HUES48 (cell line): Measurements from ENCODE around the gene GLTPD2.
"Not testable (repeated sequence)": the region's sequence is repeated elsewhere in the genome, so short reads cannot be mapped to it uniquely, and the experiment has no call there.

ENCODE experiments used
- H3K27ac ChIP-seq: one replicate; pipeline ENCODE4 v1.7.0; 2013; ENCODE audit warnings: low read depth, low read length, inconsistent platforms
- H3K27me3 ChIP-seq: 2 replicates; pipeline ENCODE4 v1.6.1; 2013; ENCODE audit warnings: mild to moderate bottlenecking, low read length; ENCODE audit not compliant: control insufficient read depth, insufficient read depth
- H3K36me3 ChIP-seq: 2 replicates; pipeline ENCODE4 v1.6.1; 2013; ENCODE audit warnings: low read length; ENCODE audit not compliant: control insufficient read depth, insufficient read depth
- H3K4me1 ChIP-seq: 2 replicates; pipeline ENCODE4 v1.6.1; 2013; ENCODE audit warnings: mild to moderate bottlenecking, low read length; ENCODE audit not compliant: control insufficient read depth, insufficient read depth
- H3K4me3 ChIP-seq: 2 replicates; pipeline ENCODE4 v1.5.1; 2013; ENCODE audit warnings: mild to moderate bottlenecking, low read depth, low read length
- H3K9ac ChIP-seq: 2 replicates; pipeline ENCODE4 v1.6.1; 2013; ENCODE audit warnings: mild to moderate bottlenecking, low read depth, low read length, moderate library complexity
- H3K9me3 ChIP-seq: 2 replicates; pipeline ENCODE4 v1.6.1; 2013; ENCODE audit warnings: low read length; ENCODE audit not compliant: control insufficient read depth, insufficient read depth

Gene GLTPD2

DNA sequence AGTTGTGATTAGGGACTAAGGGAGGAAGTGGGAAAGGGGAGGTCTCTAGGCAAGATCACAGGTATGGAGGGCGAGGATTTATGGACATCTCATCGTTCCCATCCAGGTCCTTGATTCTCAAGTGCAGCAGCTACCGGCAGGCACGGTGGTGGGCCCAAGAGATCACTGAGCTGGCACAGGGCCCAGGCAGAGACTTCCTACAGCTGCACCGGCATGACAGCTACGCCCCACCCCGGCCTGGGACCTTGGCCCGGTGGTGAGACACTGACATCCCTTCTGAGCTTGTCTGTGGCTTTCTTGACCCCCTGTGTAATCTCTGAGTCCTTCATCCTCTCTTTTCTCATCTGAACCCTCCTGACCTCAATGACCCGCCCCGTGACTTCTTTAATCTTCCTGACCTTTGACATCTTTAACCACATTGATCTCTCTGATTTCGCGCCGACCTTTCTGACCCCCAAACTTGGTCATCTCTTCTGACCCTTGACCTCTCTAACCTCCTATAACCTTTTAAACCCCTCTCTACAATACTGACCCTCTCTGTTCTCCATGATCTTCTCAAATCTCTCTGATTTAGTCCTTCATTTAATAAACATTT lies 22.0 kb downstream of the GLTPD2 start:
- Histone ChIP-seq H3K36me3 (peaks cover 48% of the 10 kb centered on the region), H3K9ac (no peak overlapping the region), H3K4me1 (peaks cover 7% of the 10 kb centered on the region; the same call in 1 of the 2 replicates), H3K9me3 (no peaks in the 10 kb centered on the region), H3K27me3 (no peaks in the 10 kb centered on the region), H3K27ac (no peak overlapping the region), H3K4me3 (no peak overlapping the region)

DNA sequence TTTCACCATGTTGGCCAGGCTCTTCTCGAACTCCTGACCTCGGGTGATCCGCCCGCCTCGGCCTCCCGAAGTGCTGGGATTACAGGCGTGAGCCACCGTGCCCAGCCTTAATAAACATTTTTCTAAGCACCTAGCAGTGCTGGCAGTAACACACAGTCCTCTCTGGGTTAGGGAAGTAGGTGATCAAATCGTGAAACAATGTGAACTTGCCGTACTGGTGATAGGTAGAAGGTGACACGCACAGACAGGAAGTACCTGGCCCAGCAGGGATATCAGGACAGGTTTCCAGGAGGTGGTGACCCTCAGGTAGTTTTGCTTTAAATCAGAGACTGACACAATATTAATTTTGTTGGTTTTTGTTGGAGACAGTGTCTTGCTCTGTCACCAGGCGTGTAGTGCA lies 22.7 kb downstream of the GLTPD2 start:
- no peaks in the 10 kb centered on the region for H3K9me3 ChIP-seq
- peaks cover 7% of the 10 kb centered on the region; the same call in 1 of the 2 replicates for H3K4me1 ChIP-seq
- no peak overlapping the region for H3K4me3 ChIP-seq
- H3K27ac ChIP-seq = no peak overlapping the region
- no peaks in the 10 kb centered on the region for H3K27me3 ChIP-seq
- H3K36me3 ChIP-seq = peaks cover 54% of the 10 kb centered on the region
- no peak overlapping the region for H3K9ac ChIP-seq

DNA sequence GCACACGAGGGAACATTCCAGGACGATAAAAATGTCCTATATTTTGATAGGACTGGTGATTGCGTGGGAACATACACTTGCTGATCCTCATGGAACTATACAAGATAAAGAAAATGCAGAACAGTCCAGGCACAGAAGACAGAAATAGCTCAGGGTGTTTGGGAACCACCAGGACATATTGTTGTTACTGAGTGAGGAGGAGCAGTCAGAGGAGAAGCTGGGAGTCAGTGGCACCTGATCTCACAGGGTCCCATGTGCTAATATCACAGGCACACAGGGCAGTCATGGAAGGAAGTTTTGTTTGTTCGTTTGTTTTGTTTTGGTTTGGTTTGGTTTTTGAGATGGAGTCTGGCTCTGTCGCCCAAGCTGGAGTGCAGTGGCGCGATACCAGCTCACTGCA lies 23.9 kb downstream of the GLTPD2 start:
- Histone ChIP-seq H3K9ac (no peak overlapping the region), H3K27me3 (no peaks in the 10 kb centered on the region), H3K27ac (no peak overlapping the region), H3K9me3 (no peaks in the 10 kb centered on the region), H3K4me1 (peaks cover 6% of the 10 kb centered on the region; the same call in 1 of the 2 replicates), H3K4me3 (no peak overlapping the region), H3K36me3 (peaks cover 63% of the 10 kb centered on the region)

DNA sequence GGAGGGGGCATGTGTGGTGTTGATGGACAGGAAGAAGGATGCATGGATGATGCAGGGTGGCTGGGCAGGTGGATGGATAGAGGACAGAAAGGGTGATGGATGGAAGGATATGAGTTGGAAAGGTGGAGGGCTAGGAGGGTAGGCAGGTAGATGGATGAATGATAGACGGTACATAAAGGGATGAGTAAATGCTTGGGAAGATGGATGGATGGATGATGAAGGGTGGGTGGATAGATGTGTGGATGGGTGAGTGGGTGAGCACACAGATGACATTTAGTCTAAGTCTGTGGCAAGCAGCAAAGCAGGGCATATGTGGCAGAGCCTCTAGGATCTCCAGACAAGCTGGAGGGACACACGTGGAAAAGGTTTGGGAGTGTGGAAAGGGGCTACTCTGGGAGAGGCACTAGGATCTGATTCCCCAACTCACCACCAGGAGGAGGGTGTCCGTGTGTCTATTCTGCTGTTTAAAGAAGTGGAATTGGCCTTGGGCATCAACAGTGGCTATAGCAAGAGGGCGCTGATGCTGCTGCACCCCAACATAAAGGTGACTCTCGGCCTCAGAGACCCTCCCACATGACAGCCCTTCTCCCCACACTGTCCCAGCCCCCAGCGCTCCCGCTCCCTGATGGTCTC lies 26.4 kb downstream of the GLTPD2 start:
- Histone ChIP-seq H3K27ac (no peak overlapping the region), H3K4me3 (no peak overlapping the region), H3K9ac (no peak overlapping the region), H3K9me3 (no peaks in the 10 kb centered on the region), H3K36me3 (peaks cover 59% of the 10 kb centered on the region), H3K27me3 (no peaks in the 10 kb centered on the region), H3K4me1 (no peaks in the 10 kb centered on the region)

DNA sequence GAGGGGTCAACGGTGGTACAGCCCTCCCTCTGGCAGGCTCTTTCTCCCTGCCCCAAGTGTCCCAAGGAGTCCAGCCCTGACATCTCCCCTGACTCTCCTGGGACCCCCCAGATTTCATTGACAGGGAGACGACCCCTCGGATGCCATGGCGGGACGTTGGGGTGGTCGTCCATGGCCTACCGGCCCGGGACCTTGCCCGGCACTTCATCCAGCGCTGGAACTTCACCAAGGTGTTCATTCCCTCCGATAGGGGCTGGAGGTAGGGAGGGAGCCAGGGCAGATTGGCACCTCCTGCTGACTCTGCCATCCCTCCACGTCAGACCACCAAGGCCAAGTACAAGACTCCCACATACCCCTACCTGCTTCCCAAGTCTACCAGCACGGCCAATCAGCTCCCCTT lies 28.1 kb downstream of the GLTPD2 start:
- Histone ChIP-seq H3K27ac (no peak overlapping the region), H3K4me1 (no peaks in the 10 kb centered on the region), H3K36me3 (peaks cover 55% of the 10 kb centered on the region), H3K9ac (no peak overlapping the region), H3K27me3 (no peaks in the 10 kb centered on the region), H3K4me3 (no peak overlapping the region), H3K9me3 (no peaks in the 10 kb centered on the region)

DNA sequence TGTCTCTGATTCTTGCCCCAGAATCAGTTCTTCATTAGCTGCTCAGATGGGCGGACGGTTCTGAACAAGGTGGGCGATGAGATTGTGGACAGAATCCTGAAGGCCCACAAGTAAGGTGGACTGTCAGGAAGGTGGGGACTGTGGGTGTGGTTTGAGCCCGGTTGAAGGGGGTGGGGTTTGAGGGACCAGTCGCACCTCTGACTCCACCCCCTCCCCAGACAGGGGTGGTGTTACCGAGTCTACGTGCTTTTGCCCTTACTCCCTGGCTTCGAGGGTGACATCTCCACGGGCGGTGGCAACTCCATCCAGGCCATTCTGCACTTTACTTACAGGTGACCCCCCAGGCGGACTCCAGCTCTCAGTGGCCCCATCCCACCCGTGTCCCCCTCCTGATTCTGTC lies 29.5 kb downstream of the GLTPD2 start:
- Histone ChIP-seq H3K36me3 (peaks cover 66% of the 10 kb centered on the region), H3K27ac (no peak overlapping the region)

DNA sequence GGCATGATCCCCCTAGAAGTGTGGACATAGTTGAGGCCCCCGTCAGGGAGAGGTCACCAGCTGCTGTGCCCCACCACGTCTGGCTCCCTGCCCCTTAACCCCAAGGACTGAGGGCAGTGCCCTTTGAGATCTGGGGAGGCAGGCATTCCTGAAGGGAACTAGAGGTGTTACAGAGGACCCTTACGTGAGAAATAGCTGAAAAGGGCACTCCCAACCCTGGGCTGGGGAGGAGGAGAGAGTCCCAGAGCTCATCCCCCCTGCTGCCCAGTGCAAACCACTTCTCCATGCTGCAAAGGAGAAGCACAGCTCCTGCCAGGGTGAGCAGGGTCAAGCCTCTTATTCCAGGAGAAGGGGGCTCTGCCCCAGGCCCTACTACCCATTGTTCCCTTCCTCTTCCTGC lies 34.1 kb downstream of the GLTPD2 start:
- H3K4me1 ChIP-seq = no peaks in the 10 kb centered on the region
- no peak overlapping the region for H3K4me3 ChIP-seq
- no peaks in the 10 kb centered on the region for H3K27me3 ChIP-seq
- no peak overlapping the region for H3K9ac ChIP-seq
- H3K36me3 ChIP-seq = peaks cover 38% of the 10 kb centered on the region
- H3K9me3 ChIP-seq = no peaks in the 10 kb centered on the region
- H3K27ac ChIP-seq = no peak overlapping the region

More for the DNA sequence above, 29.5 kb downstream of the GLTPD2 start:
- no peaks in the 10 kb centered on the region for H3K9me3 ChIP-seq
- no peaks in the 10 kb centered on the region for H3K27me3 ChIP-seq
- H3K9ac ChIP-seq = no peak overlapping the region
- no peak overlapping the region for H3K4me3 ChIP-seq
- no peaks in the 10 kb centered on the region for H3K4me1 ChIP-seq

DNA sequence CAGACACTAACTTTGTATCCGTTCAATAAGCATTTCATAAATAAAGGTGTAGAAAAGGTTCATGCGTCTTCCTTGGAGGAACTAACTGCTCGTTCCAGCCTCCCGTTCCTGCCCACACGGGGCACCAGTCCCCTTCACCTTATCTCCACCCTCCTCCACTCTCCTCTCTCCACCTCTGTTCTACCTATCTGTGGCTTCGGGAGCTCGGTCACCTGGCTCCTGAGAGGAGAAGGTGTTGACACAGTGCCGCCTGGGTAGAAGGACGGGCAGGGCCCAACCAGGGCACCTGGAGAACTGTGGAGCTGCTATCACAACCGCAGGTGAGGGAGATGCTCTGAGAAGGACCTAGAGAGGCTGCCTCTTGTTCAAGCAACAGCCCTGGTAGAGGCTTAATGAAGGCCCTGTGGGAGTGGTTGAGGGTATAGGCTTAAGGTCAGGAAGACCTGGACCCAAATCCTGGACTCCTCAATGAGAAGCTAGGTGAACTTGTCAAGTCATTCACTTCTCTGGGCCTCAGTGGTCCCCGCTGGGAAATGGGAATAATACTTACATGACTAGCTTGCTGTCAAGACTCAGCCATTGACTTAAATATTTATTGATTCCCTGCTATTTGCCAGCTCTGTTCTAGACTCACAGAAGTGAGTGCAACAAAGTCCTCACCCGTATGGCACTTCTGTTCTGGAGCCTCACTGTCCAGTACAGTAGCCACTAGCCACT lies 34.8 kb downstream of the GLTPD2 start:
- no peak overlapping the region for H3K27ac ChIP-seq
- peaks cover 32% of the 10 kb centered on the region for H3K36me3 ChIP-seq
- no peak overlapping the region for H3K4me3 ChIP-seq
- H3K27me3 ChIP-seq = no peaks in the 10 kb centered on the region
- no peaks in the 10 kb centered on the region for H3K9me3 ChIP-seq
- H3K4me1 ChIP-seq = no peaks in the 10 kb centered on the region
- H3K9ac ChIP-seq = no peak overlapping the region

DNA sequence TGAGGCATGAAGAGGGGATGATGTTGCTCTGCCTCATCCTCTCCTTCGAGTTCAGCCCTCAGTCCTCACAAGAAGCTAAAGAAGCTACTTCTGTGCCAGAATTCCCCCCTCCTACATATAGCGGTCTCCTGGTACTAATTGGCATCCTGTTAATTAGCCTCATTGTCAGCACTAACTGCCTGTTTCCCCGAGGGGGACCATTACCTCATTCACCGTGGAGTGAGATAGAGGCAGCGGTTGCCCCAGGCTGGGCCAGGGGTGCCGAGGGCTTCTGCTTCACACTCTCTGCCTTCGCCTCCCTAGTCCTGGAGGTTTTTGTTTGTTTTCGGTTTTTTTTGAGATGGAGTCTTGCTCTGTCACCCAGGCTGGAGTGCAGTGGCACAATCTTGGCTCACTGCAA lies 38.6 kb downstream of the GLTPD2 start:
- Histone ChIP-seq H3K27me3 (no peaks in the 10 kb centered on the region), H3K36me3 (peaks cover 13% of the 10 kb centered on the region), H3K27ac (no peak overlapping the region), H3K9me3 (no peaks in the 10 kb centered on the region), H3K9ac (no peak overlapping the region), H3K4me3 (no peak overlapping the region), H3K4me1 (no peaks in the 10 kb centered on the region)

DNA sequence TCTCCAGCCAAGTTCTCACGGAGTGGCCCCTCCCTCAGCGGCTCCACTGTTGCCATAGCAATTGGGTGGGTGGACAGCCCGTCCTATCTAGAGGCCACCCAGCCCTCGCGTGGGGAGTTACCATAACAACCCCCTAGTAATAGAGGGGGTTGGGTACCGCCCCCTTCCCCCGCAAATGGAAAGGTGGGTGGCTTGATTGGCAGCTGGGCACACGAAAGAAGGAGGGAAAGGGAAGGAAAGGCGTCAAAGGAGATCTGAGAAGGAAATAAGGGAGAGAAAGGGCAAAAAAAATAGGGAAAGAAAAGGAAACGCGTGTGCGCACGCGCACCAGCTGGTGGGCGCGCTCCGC lies 44.0 kb downstream of the GLTPD2 start:
- H3K9ac ChIP-seq, H3K9me3 ChIP-seq, H3K27me3 ChIP-seq, H3K4me1 ChIP-seq, H3K36me3 ChIP-seq: not testable (repeated sequence)
- peak overlapping the region; percentile 76 for H3K27ac ChIP-seq
- peak overlapping the region; percentile 75 for H3K4me3 ChIP-seq

DNA sequence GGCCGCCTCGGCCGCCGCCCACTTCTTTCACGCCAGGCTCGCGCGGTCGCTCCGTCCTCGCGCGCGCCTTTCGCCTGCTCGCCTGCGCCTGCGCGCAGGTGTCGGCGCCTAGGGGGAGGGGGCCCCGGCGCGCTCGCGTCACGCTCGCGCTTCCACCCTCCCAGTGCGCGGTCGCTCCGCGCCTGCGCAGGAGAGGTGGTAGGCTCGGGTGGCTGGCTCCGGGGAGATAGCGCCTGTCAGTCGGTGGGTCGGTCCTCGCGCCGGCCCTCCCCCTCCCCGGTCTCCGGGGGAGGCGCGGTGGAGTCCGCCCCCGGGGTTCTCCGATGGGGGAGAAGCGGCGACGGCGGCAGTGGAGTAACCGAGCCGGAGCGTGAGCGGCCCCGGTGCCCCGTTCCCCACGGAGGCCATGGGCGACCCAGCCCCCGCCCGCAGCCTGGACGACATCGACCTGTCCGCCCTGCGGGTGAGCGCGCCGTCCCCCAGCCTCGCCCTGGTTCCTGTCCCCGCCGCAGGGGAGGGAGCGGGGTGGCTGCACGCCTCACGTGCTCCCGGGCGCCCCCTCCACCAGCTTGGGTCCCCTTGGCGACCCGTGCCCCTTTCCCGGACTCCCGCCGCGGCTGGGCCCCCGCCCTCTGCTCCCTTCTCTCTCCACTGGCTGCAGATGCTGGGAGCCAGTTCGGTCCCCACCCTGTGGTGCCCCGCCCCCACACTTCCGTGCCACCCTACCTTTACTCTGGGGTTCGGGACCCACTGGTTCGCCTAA lies 44.6 kb downstream of the GLTPD2 start, which contains the start of gene MINK1:
TSS of gene MINK1 (plus strand) at position 163 of the 763 bp plus-strand sequence. CDS start at position 407, 244 bp downstream.
- no peaks in the 10 kb centered on the region for H3K9me3 ChIP-seq
- H3K36me3 ChIP-seq = peaks cover 8% of the 10 kb centered on the region
- H3K27me3 ChIP-seq = no peaks in the 10 kb centered on the region
- H3K9ac ChIP-seq = peak within 1 kb of the TSS; percentile 30
- peaks cover 7% of the 10 kb centered on the region for H3K4me1 ChIP-seq
- peak within 1 kb of the TSS; percentile 75 for H3K4me3 ChIP-seq
- peak within 1 kb of the TSS; percentile 76 for H3K27ac ChIP-seq
